Measurements from ENCODE around the gene EEF1AKMT3.

The EEF1AKMT3 gene

GRCh38 chr12:57772429-57773322, at the start of gene EEF1AKMT3:
Gene EEF1AKMT3, plus strand, starts transcription at chr12:57772614. Its CDS starts 111 bp downstream, at chr12:57772725.
- DNase-seq (ENCODE audit: low read depth in 2 of 2) = no peak

- no peak for DNase-seq (ENCODE audit: low read depth in 2 of 2)
Observed at GRCh38 chr12:57722716-57723629, 49.4 kb upstream of the EEF1AKMT3 start.

- no peak for DNase-seq (ENCODE audit: low read depth in 2 of 2)
Observed at GRCh38 chr12:57723630-57723962, 48.8 kb upstream of the EEF1AKMT3 start.

- no peak for DNase-seq (ENCODE audit: low read depth in 2 of 2)
Observed at GRCh38 chr12:57724003-57724935, 48.1 kb upstream of the EEF1AKMT3 start.

GRCh38 chr12:57724936-57725740, 47.3 kb upstream of the EEF1AKMT3 start:
- no peak for DNase-seq (ENCODE audit: low read depth in 2 of 2)

- no peak for DNase-seq (ENCODE audit: low read depth in 2 of 2)
Observed at GRCh38 chr12:57725851-57726150, 46.6 kb upstream of the EEF1AKMT3 start.

- DNase-seq (ENCODE audit: low read depth in 2 of 2) = no peak
Observed at GRCh38 chr12:57726151-57726883, 46.1 kb upstream of the EEF1AKMT3 start.

- no peak for DNase-seq (ENCODE audit: low read depth in 2 of 2)
Observed at GRCh38 chr12:57726884-57727757, 45.3 kb upstream of the EEF1AKMT3 start.

- no peak for DNase-seq (ENCODE audit: low read depth in 2 of 2)
Observed at GRCh38 chr12:57727758-57728395, 44.5 kb upstream of the EEF1AKMT3 start.

- no peak for DNase-seq (ENCODE audit: low read depth in 2 of 2)
Observed at GRCh38 chr12:57729321-57729844, 43.0 kb upstream of the EEF1AKMT3 start.

GRCh38 chr12:57730336-57731067, 41.9 kb upstream of the EEF1AKMT3 start:
- DNase-seq (ENCODE audit: low read depth in 2 of 2) = no peak

- no peak for DNase-seq (ENCODE audit: low read depth in 2 of 2)
Observed at GRCh38 chr12:57731411-57732080, 40.9 kb upstream of the EEF1AKMT3 start.

- no peak for DNase-seq (ENCODE audit: low read depth in 2 of 2)
Observed at GRCh38 chr12:57732270-57732669, 40.1 kb upstream of the EEF1AKMT3 start.

- DNase-seq (ENCODE audit: low read depth in 2 of 2) = no peak
Observed at GRCh38 chr12:57732726-57733593, 39.5 kb upstream of the EEF1AKMT3 start.

GRCh38 chr12:57733928-57734327, 38.5 kb upstream of the EEF1AKMT3 start:
- no peak for DNase-seq (ENCODE audit: low read depth in 2 of 2)

GRCh38 chr12:57734591-57734990, 37.8 kb upstream of the EEF1AKMT3 start:
- DNase-seq (ENCODE audit: low read depth in 2 of 2) = no peak
